Upper lobe of right lung (tissue), 1 donor: ENCODE measurements around the gene TAOK3. TPM values are rescaled to one million over a fixed set of nuclear protein-coding genes. Genes with fewer than 3 reads are reported as not detected.
"Not testable (repeated sequence)": the region's sequence is repeated elsewhere in the genome, so short reads cannot be mapped to it uniquely, and the experiment has no call there.

Experiments used
- ATAC-seq: fragments of 200-7000 bp; cut with Tn5 transposase; one replicate; pipeline ENCODE4 v1.9.1; 2020; ENCODE audit warnings: mild to moderate bottlenecking, moderate library complexity
- DNase-seq: peaks from one replicate; pipeline ENCODE4 v3.0.0-alpha.2; 2020
- H3K27ac ChIP-seq: fragments of 200-600 bp; one replicate; pipeline ENCODE4 v1.8.0; 2022
- H3K27me3 ChIP-seq: fragments of 200-600 bp; one replicate; pipeline ENCODE4 v1.8.0; 2022; ENCODE audit warnings: mild to moderate bottlenecking
- H3K36me3 ChIP-seq: fragments of 200-600 bp; one replicate; pipeline ENCODE4 v1.8.0; 2022
- H3K4me1 ChIP-seq: fragments of 200-600 bp; one replicate; pipeline ENCODE4 v1.8.0; 2022
- H3K4me3 ChIP-seq: fragments of 200-600 bp; one replicate; pipeline ENCODE4 v1.8.0; 2022; ENCODE audit warnings: mild to moderate bottlenecking
- H3K9me3 ChIP-seq: fragments of 200-600 bp; one replicate; pipeline ENCODE4 v1.8.0; 2022
- CTCF ChIP-seq: fragments of 200-600 bp; IDR thresholded peaks from one replicate; pipeline ENCODE4 v1.8.0; 2022; ENCODE audit warnings: antibody characterized with exemption
- intact Hi-C: fragments of 100-400 bp; cut with DNase I; formaldehyde crosslinking; loops from one replicate; pipeline ENCODE4 v1.11.0; 2022
- total RNA-seq: library from RNA; stranded (reverse); fragmentation: NEBNext Ultra II Directional; extraction: Animal tissue kit (Norgen Biotek cat#: 25700); gene quantifications from one replicate; pipeline ENCODE4 v1.2.1, GENCODE V29; 2021
- donor health status: DM: no; HTN: yes; CAD: no; lungs with severe emphysema.

TAOK3 gene
- total RNA-seq, 1 donor from 2014 or later, result 64.1 TPM

GRCh38 chr12:118271183-118271582 lies 101.5 kb downstream of the TAOK3 start:
- Histone ChIP-seq H3K36me3 (peaks cover 1% of the 10 kb centered on the region), H3K9me3 (no peaks in the 10 kb centered on the region), H3K27me3 (no peaks in the 10 kb centered on the region), H3K4me3 (no peak overlapping the region), H3K4me1 (no peaks in the 10 kb centered on the region), H3K27ac (no peak overlapping the region)
- intact Hi-C loops, result no loop called here
- DNase-seq (no peak), ATAC-seq (no peak)
- TF ChIP-seq CTCF, result no peak

DNA sequence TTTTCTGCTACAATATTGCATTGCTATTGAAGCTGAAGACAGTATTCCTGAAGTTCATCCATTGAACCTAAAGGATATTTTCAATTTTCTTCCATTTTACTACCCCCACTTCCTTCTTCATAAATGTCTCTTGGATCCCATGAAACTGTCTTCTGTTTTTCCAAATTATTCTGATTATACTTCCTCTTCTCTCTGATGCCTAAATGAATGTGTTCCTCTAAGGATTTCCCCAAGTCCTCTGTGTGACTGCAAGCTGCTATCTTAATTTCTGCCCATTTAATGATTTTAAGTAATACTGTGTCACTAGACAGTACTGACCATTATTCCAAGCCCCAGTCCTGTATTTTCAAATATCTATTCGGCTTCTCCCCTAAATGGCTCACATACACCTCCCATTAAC lies 102.9 kb downstream of the TAOK3 start:
- peaks cover 4% of the 10 kb centered on the region for H3K36me3 ChIP-seq
- H3K27me3 ChIP-seq, result no peaks in the 10 kb centered on the region
- no peaks in the 10 kb centered on the region for H3K9me3 ChIP-seq
- DNase-seq, result no peak
- TF ChIP-seq CTCF, result no peak
- intact Hi-C loops, result no loop called here
- no peak overlapping the region for H3K4me3 ChIP-seq
- no peak overlapping the region for H3K27ac ChIP-seq
- ATAC-seq, result no peak
- no peaks in the 10 kb centered on the region for H3K4me1 ChIP-seq

GRCh38 chr12:118259079-118259478 lies 113.6 kb downstream of the TAOK3 start:
- H3K27me3 ChIP-seq, result no peaks in the 10 kb centered on the region
- TF ChIP-seq CTCF, result no peak
- no peak overlapping the region for H3K4me3 ChIP-seq
- ATAC-seq (no peak), DNase-seq (no peak)
- intact Hi-C loops, result no loop called here
- H3K36me3 ChIP-seq, result peaks cover 12% of the 10 kb centered on the region
- no peak overlapping the region for H3K27ac ChIP-seq
- H3K4me1 ChIP-seq, result no peaks in the 10 kb centered on the region
- H3K9me3 ChIP-seq, result no peaks in the 10 kb centered on the region

- ATAC-seq (no peak), DNase-seq (no peak)
- no peaks in the 10 kb centered on the region for H3K9me3 ChIP-seq
- no peaks in the 10 kb centered on the region for H3K4me1 ChIP-seq
- no peaks in the 10 kb centered on the region for H3K27me3 ChIP-seq
- intact Hi-C loops, result no loop called here
- H3K27ac ChIP-seq, result no peak overlapping the region
- TF ChIP-seq CTCF, result no peak
- peaks cover 21% of the 10 kb centered on the region for H3K36me3 ChIP-seq
- H3K4me3 ChIP-seq, result no peak overlapping the region
Observed at GRCh38 chr12:118256352-118256751, 116.4 kb downstream of the TAOK3 start.

- Histone ChIP-seq H3K27me3 (no peaks in the 10 kb centered on the region), H3K4me3 (no peak overlapping the region), H3K36me3 (peaks cover 13% of the 10 kb centered on the region), H3K4me1 (no peaks in the 10 kb centered on the region), H3K9me3 (no peaks in the 10 kb centered on the region), H3K27ac (no peak overlapping the region)
- ATAC-seq (no peak), DNase-seq (no peak)
- TF ChIP-seq CTCF, result no peak
- intact Hi-C loops, result no loop called here
Observed at GRCh38 chr12:118249547-118249946, 123.2 kb downstream of the TAOK3 start.

DNA sequence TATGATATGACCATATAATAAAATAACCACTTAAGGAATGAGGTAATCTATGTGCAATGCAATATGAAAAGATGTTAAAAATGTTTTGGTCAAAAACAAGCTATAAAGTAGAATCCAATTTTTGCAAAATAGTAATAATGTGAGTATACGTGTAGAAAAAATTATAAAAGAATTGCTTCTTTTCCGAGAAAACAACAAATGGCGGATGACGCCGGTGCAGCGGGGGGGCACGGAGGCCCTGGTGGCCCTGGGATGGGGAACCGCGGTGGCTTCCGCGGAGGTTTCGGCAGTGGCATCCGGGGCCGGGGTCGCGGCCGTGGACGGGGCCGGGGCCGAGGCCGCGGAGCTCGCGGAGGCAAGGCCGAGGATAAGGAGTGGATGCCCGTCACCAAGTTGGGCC lies 126.8 kb downstream of the TAOK3 start:
- DNase-seq, H3K4me3 ChIP-seq, H3K27ac ChIP-seq, H3K4me1 ChIP-seq, H3K9me3 ChIP-seq, H3K36me3 ChIP-seq, intact Hi-C loops, ATAC-seq, H3K27me3 ChIP-seq: not testable (repeated sequence)
